Keratinocyte (primary cell): ENCODE results near the gene SP4.

Experiments used
- EZH2 ChIP-seq: IDR thresholded peaks from one replicate; pipeline ENCODE4 v1.6.1; 2012; ENCODE audit warnings: inconsistent platforms, mild to moderate bottlenecking, low read length, moderate library complexity
- TF ChIP-seq, protein P1 (sequence below), 3 experiments: IDR thresholded peaks in 1 of 3; conservative IDR thresholded peaks in 1 of 3; optimal IDR thresholded peaks in 1 of 3; 2 replicates in 2 of 3; 3 replicates in 1 of 3; pipeline versions ENCODE3 to v1.5.1; 2011; ENCODE audit warnings: low read length in 3 of 3, mild to moderate bottlenecking in 3 of 3, moderate library complexity in 2 of 3, control low read depth in 1 of 3, inconsistent platforms in 1 of 3; ENCODE audit not compliant: insufficient read depth in 2 of 3; ENCODE audit errors: extremely low read depth in 1 of 3

DNA sequence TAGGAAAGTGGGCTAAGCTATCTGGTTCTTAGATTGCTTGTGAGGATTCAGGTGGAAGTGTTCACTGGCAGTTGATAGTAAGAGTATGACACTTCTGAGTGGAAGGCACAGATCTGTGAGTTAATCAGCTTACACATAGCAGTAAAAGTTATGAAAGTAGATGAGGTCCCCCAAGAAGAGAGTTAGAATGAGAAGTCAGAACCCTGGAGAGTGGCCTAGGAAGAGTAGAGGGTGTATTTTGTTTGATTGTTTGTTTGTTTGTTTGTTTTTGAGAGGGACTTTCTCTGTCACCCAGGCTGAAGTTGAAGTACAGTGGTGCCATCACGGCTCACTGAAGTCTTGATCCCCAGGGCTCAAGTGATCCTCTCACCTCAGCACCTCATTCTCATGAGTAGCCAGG is 44.1 kb downstream of the SP4 start:
- TF ChIP-seq, protein P1, sequence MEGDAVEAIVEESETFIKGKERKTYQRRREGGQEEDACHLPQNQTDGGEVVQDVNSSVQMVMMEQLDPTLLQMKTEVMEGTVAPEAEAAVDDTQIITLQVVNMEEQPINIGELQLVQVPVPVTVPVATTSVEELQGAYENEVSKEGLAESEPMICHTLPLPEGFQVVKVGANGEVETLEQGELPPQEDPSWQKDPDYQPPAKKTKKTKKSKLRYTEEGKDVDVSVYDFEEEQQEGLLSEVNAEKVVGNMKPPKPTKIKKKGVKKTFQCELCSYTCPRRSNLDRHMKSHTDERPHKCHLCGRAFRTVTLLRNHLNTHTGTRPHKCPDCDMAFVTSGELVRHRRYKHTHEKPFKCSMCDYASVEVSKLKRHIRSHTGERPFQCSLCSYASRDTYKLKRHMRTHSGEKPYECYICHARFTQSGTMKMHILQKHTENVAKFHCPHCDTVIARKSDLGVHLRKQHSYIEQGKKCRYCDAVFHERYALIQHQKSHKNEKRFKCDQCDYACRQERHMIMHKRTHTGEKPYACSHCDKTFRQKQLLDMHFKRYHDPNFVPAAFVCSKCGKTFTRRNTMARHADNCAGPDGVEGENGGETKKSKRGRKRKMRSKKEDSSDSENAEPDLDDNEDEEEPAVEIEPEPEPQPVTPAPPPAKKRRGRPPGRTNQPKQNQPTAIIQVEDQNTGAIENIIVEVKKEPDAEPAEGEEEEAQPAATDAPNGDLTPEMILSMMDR (optimal IDR thresholded peaks at IDR 0.05 in 1 of 3, IDR thresholded peaks at IDR 0.05 in 1 of 3, conservative IDR thresholded peaks at IDR 0.05 in 1 of 3; ENCODE audit: extremely low read depth in 1 of 3, insufficient read depth in 2 of 3, low read length in 3 of 3) = no peak
- no peak for TF ChIP-seq EZH2
